ENCODE results near the gene CTPS1. TPM values are rescaled to one million over a fixed set of nuclear protein-coding genes. Genes with fewer than 3 reads are reported as not detected.

The CTPS1 gene
- total and polyA plus RNA-seq, 2 of the 13 experiments (the other 11 are each of a cell fraction or from before 2014, with no cell fraction given): 9.6 to 42.8 TPM

DNA sequence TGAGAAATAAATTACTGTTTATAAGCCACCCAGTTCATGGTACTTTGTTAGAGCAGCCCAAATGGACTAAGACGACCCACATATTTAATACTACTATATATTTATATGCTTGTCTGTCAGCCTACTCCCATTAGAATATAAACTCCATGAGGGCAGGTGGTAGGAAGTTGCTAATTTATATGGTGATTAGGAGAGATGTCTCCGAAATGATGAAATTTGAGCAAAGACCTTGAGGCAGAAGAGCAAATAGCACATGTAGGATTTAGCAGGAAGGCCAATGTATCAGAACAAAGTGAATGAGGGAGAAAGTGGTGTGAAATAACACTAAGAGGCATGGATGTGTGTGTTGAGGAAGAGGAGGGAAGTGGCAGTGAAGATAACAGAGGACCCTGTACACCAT is 52.7 kb downstream of the CTPS1 start:
- Histone ChIP-seq H3K27ac (ENCODE audit: extremely low read length, insufficient read depth, low read length) (peak overlapping the region; percentile 50), H3K4me3 (replicated peaks in 1 of 3; ENCODE audit: insufficient read depth in 1 of 3, low read depth in 2 of 3, low read length in 3 of 3) (no peak overlapping the region), H3K36me3 (replicated peaks in 1 of 2; ENCODE audit: control insufficient read depth in 1 of 2, insufficient read depth in 2 of 2, low read length in 2 of 2) (peaks cover 16 to 55% of the 10 kb centered on the region in 2 experiments), H2AFZ (ENCODE audit: low read length) (no peak overlapping the region), H4K20me1 (ENCODE audit: insufficient read depth, low read length) (no peaks in the 10 kb centered on the region; the same call in 1 of the 2 replicates), H3K9ac (ENCODE audit: insufficient read depth, low read depth, low read length) (no peak overlapping the region), H3K27me3 (ENCODE audit: control insufficient read depth in 1 of 2, insufficient read depth in 2 of 2, low read length in 2 of 2) (no peaks in the 10 kb centered on the region), H3K4me2 (ENCODE audit: low read depth, low read length) (0 out of 2 replicates have a peak overlapping the region, but pooled peaks have one; percentile 33), H3K79me2 (ENCODE audit: insufficient read depth, low read length) (no peaks in the 10 kb centered on the region), H3K4me1 (ENCODE audit: insufficient read depth, low read length) (peaks cover 24% of the 10 kb centered on the region), H3K9me3 (ENCODE audit: low read length) (no peaks in the 10 kb centered on the region)
- ChIA-PET CTCF (ENCODE audit: low intra/inter-chr PET ratio, low total read pairs) (no interaction called here), POLR2A (interaction anchor here (1.7 kb wide), 1 partner anchor 10 kb away, joined by 5 read pairs; the partner anchor contains the start of gene SLFNL1)
- in situ Hi-C loops (cut with HindIII; ENCODE audit: extremely low pct_ligation_motif_present, low pct_unique_long_range_greater_than_20kb): no loop called here
- FAIRE-seq (no peak), ATAC-seq (no peak), DNase-seq (ENCODE audit: low spot score) (no peak)
- BruUV-seq (replicated peaks): no TSS peak
- WGBS (ENCODE audit: low lambda C conversion rate): 67% methylated on average over 2 of the region's 2 CpGs
- intact Hi-C loops (cut with micrococcal nuclease; ENCODE audit: unreplicated experiment): no loop called here
- no peak for TF ChIP-seq ZNF749 (CRISPR knock-in tag; IDR thresholded peaks at IDR 0.05; ENCODE audit: borderline replicate concordance)
- TF ChIP-seq MAFG (CRISPR knock-in tag; IDR thresholded peaks at IDR 0.05): no peak
- TF ChIP-seq U2AF1 (optimal IDR thresholded peaks at IDR 0.05; ENCODE audit: low read depth, low read length): no peak
- TF ChIP-seq, protein P1, sequence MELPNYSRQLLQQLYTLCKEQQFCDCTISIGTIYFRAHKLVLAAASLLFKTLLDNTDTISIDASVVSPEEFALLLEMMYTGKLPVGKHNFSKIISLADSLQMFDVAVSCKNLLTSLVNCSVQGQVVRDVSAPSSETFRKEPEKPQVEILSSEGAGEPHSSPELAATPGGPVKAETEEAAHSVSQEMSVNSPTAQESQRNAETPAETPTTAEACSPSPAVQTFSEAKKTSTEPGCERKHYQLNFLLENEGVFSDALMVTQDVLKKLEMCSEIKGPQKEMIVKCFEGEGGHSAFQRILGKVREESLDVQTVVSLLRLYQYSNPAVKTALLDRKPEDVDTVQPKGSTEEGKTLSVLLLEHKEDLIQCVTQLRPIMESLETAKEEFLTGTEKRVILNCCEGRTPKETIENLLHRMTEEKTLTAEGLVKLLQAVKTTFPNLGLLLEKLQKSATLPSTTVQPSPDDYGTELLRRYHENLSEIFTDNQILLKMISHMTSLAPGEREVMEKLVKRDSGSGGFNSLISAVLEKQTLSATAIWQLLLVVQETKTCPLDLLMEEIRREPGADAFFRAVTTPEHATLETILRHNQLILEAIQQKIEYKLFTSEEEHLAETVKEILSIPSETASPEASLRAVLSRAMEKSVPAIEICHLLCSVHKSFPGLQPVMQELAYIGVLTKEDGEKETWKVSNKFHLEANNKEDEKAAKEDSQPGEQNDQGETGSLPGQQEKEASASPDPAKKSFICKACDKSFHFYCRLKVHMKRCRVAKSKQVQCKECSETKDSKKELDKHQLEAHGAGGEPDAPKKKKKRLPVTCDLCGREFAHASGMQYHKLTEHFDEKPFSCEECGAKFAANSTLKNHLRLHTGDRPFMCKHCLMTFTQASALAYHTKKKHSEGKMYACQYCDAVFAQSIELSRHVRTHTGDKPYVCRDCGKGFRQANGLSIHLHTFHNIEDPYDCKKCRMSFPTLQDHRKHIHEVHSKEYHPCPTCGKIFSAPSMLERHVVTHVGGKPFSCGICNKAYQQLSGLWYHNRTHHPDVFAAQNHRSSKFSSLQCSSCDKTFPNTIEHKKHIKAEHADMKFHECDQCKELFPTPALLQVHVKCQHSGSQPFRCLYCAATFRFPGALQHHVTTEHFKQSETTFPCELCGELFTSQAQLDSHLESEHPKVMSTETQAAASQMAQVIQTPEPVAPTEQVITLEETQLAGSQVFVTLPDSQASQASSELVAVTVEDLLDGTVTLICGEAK (IDR thresholded peaks at IDR 0.05): no peak
- TF ChIP-seq, protein P1 (CRISPR knock-in tag; IDR thresholded peaks at IDR 0.05): no peak
- no peak for TF ChIP-seq XBP1 (CRISPR knock-in tag; IDR thresholded peaks at IDR 0.05)
- no peak for TF ChIP-seq NR1H2 (CRISPR knock-in tag; IDR thresholded peaks at IDR 0.05; ENCODE audit: borderline replicate concordance, low read depth)
- TF ChIP-seq HNRNPH1 (optimal IDR thresholded peaks at IDR 0.05; ENCODE audit: low read depth, low read length): no peak
- TF ChIP-seq ZNF33A (CRISPR knock-in tag; IDR thresholded peaks at IDR 0.05; ENCODE audit: borderline replicate concordance): no peak
- no peak for TF ChIP-seq ZNF382 (CRISPR knock-in tag; IDR thresholded peaks at IDR 0.05; ENCODE audit: borderline replicate concordance)
- TF ChIP-seq, protein P2, sequence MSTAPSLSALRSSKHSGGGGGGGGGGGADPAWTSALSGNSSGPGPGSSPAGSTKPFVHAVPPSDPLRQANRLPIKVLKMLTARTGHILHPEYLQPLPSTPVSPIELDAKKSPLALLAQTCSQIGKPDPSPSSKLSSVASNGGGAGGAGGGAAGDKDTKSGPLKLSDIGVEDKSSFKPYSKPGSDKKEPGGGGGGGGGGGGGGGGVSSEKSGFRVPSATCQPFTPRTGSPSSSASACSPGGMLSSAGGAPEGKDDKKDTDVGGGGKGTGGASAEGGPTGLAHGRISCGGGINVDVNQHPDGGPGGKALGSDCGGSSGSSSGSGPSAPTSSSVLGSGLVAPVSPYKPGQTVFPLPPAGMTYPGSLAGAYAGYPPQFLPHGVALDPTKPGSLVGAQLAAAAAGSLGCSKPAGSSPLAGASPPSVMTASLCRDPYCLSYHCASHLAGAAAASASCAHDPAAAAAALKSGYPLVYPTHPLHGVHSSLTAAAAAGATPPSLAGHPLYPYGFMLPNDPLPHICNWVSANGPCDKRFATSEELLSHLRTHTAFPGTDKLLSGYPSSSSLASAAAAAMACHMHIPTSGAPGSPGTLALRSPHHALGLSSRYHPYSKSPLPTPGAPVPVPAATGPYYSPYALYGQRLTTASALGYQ (CRISPR knock-in tag; IDR thresholded peaks at IDR 0.05): no peak
- TF ChIP-seq RXRA (CRISPR knock-in tag; IDR thresholded peaks at IDR 0.05): no peak
- TF ChIP-seq, protein P3, sequence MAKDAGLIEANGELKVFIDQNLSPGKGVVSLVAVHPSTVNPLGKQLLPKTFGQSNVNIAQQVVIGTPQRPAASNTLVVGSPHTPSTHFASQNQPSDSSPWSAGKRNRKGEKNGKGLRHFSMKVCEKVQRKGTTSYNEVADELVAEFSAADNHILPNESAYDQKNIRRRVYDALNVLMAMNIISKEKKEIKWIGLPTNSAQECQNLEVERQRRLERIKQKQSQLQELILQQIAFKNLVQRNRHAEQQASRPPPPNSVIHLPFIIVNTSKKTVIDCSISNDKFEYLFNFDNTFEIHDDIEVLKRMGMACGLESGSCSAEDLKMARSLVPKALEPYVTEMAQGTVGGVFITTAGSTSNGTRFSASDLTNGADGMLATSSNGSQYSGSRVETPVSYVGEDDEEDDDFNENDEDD (CRISPR knock-in tag; IDR thresholded peaks at IDR 0.05; ENCODE audit: borderline replicate concordance): no peak
